Sigmoid colon (tissue), 4 donors: ENCODE data around the gene KIF7.

Experiments used
- CTCF ChIP-seq, 4 experiments: fragments of 450-650 bp in 3 of 4; fragments of 200-600 bp in 1 of 4; IDR thresholded peaks; one replicate each; pipeline ENCODE4 v1.5.1; 2016 to 2019; ENCODE audit warnings: antibody characterized with exemption in 4 of 4, mild to moderate bottlenecking in 3 of 4, moderate library complexity in 2 of 4
- EP300 ChIP-seq, 4 donors: sonication (generic); formaldehyde crosslinking; IDR thresholded peaks; one replicate each; pipeline ENCODE4 v1.6.1; 2017; ENCODE audit warnings: antibody characterized with exemption in 4 of 4

DNA sequence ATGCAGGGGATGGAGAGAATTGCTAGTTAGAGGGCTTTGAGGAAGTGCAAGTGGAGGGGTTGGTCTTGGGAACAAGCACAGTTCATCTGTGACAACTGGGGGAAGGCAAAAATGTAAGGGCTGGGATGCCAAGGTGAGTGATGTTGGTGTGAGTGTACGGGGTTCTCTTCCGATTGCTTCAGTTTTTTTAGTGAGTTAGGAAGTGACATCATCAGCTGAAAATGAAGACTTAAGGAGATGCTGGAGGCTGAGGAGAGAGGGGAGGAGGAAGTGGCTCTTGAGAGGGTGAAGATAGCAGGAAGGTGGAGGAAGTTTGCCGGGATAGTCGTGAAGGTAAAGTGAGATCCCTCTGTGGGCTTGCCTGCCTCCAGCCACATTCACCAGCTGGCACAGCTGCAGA lies 67.3 kb downstream of the KIF7 start:
- TF ChIP-seq CTCF (IDR thresholded peaks at IDR 0.05) (no peak), EP300 (IDR thresholded peaks at IDR 0.05) (no peak)
